ENCODE results near the gene COL28A1.
A peak's percentile ranks its signal among the peaks of the same experiment; 100 is the strongest.

The COL28A1 gene

GRCh38 chr7:7566651-7567611, 31.3 kb upstream of the COL28A1 start, which contains the start of gene MIOS:
MIOS (plus strand) TSS chr7:7566884; CDS start chr7:7572476, 5,592 bp downstream.
- TF ChIP-seq CTCF (conservative IDR thresholded peaks at IDR 0.05; ENCODE audit: low read length) = no peak
- peak within 1 kb of the TSS; percentile 74 for H3K4me3 ChIP-seq (ENCODE audit: low read length)

GRCh38 chr7:7565746-7566650, 30.3 kb upstream of the COL28A1 start:
- peak overlapping the region; percentile 74 for H3K4me3 ChIP-seq (ENCODE audit: low read length)
- TF ChIP-seq CTCF (conservative IDR thresholded peaks at IDR 0.05; ENCODE audit: low read length) = no peak
- no peak for DNase-seq (ENCODE audit: low read depth)

More at GRCh38 chr7:7566651-7567611, 31.3 kb upstream of the COL28A1 start, which contains the start of gene MIOS:
- peak; percentile 70 for DNase-seq (ENCODE audit: low read depth)

- DNase-seq (ENCODE audit: low read depth) = no peak
- H3K4me3 ChIP-seq (ENCODE audit: low read length) = no peak overlapping the region
- no peak for TF ChIP-seq CTCF (conservative IDR thresholded peaks at IDR 0.05; ENCODE audit: low read length)
Measured at GRCh38 chr7:7565018-7565680, 29.5 kb upstream of the COL28A1 start.

- no peak overlapping the region for H3K4me3 ChIP-seq (ENCODE audit: low read length)
- TF ChIP-seq CTCF (conservative IDR thresholded peaks at IDR 0.05; ENCODE audit: low read length) = no peak
- DNase-seq (ENCODE audit: low read depth) = peak; percentile 89
Measured at GRCh38 chr7:7564323-7564780, 28.7 kb upstream of the COL28A1 start.

- H3K4me3 ChIP-seq (ENCODE audit: low read length) = no peak overlapping the region
- TF ChIP-seq CTCF (conservative IDR thresholded peaks at IDR 0.05; ENCODE audit: low read length) = no peak
- DNase-seq (ENCODE audit: low read depth) = no peak
Measured at GRCh38 chr7:7563813-7564212, 28.1 kb upstream of the COL28A1 start.

GRCh38 chr7:7563269-7563668, 27.6 kb upstream of the COL28A1 start:
- no peak overlapping the region for H3K4me3 ChIP-seq (ENCODE audit: low read length)
- no peak for DNase-seq (ENCODE audit: low read depth)
- no peak for TF ChIP-seq CTCF (conservative IDR thresholded peaks at IDR 0.05; ENCODE audit: low read length)

All from AG10803 (cell line).